Testis (tissue), 3 donors: ENCODE measurements around the gene RNF149. TPM values are rescaled to one million over a fixed set of nuclear protein-coding genes. Genes with fewer than 3 reads are reported as not detected.

Experiments used
- DNase-seq: peaks from one replicate; pipeline ENCODE4 v3.0.0-alpha.2; 2019
- H3K27ac ChIP-seq, 2 donors: fragments of 200-600 bp; sonication (generic); one replicate each; pipeline ENCODE4 v1.5.1; 2019
- H3K27me3 ChIP-seq: fragments of 200-600 bp; sonication (generic); one replicate; pipeline ENCODE4 v1.5.1; 2019
- H3K36me3 ChIP-seq: fragments of 200-600 bp; sonication (generic); one replicate; pipeline ENCODE4 v1.5.1; 2017; ENCODE audit warnings: low read depth; ENCODE audit errors: missing control alignments
- H3K4me1 ChIP-seq: fragments of 200-600 bp; sonication (generic); one replicate; pipeline ENCODE4 v1.5.1; 2019
- H3K4me3 ChIP-seq, 2 donors: fragments of 200-600 bp; sonication (generic); one replicate each; pipeline ENCODE4 v1.5.1; 2017 to 2019
- H3K9me3 ChIP-seq: fragments of 200-600 bp; sonication (generic); one replicate; pipeline ENCODE4 v1.5.1; 2017
- POLR2A ChIP-seq: fragments of 450-650 bp; IDR thresholded peaks from one replicate; pipeline ENCODE4 v1.6.1; 2017; ENCODE audit warnings: antibody characterized with exemption, mild to moderate bottlenecking, moderate library complexity
- WGBS, 2 donors: methylation state at CpG; one replicate each; pipeline ENCODE4 v1.1.5; 2018; 5-methylcytosine and 5-hydroxymethylcytosine counted together
- intact Hi-C: fragments of 100-400 bp; cut with DNase I; formaldehyde crosslinking; loops from one replicate; pipeline ENCODE4 v1.15.1; 2023; ENCODE audit warnings: low total_unique reads
- polyA plus RNA-seq: library from polyadenylated mRNA; stranded (reverse); fragments of 350-450 nt; fragmentation: Illumina TruSeq; extraction: RNeasy Lipid Tissue Mini Kit (QIAGEN cat#74804); gene quantifications from one replicate; pipeline ENCODE4 v1.2.3, GENCODE V29; 2014; ENCODE audit warnings: low read depth, low replicate concordance; ENCODE audit not compliant: insufficient read depth
- total RNA-seq, 2 donors: library from RNA; depleted of rRNA; stranded (reverse); fragments of >200 nt; gene quantifications; one replicate each; pipeline ENCODE4 v1.2.3, GENCODE V29; 2016
- TF ChIP-seq, protein P1 (sequence below), 3 experiments: fragments of 450-650 bp in 2 of 3; fragments of 200-600 bp in 1 of 3; sonication (generic) in 1 of 3; IDR thresholded peaks; one replicate each; pipeline ENCODE4 v1.5.1; 2016 to 2019; ENCODE audit warnings: antibody characterized with exemption in 3 of 3, mild to moderate bottlenecking in 2 of 3, moderate library complexity in 1 of 3

The RNF149 gene
- total and polyA plus RNA-seq, 3 donors from 2014 or later, result 58.0 to 107 (median 95.0) TPM

DNA sequence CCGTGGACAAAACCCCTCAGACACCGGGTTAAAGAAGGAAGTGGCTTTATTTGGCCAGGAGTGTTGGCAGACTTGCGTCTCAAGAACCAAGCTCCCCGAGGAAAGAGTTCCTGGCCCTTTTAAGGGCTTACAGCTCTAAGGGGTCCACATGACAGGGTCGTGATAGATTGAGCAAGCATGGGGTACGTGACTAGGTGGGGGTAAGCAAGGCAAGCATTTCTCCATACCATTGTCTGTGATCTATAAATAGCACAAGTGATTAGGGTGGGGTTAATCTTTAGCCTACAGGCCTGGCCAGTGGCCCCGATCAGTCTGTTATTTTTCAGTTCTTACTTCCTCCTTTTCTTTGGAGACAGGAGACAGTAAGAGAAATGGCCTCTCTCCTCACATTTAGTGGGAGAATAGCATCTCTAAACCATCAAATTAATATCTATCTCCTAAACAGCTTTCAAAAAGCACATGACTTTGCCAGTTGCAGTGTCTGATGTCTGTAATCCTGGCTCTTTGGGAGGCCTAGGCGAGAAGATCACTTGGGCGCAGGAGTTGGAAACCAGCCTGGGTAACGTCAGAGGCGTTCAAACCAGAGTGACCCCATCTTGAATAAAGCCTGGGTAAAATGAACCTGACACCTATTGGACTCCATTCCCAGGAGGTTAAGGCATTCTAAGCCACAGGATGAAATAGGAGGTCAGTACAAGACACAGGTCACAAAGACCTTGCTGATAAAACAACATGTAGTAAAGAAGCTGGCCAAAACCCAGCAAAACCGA is 74.1 kb downstream of the RNF149 start:
- Histone ChIP-seq H3K36me3 (no peaks in the 10 kb centered on the region), H3K27me3 (no peaks in the 10 kb centered on the region), H3K9me3 (no peaks in the 10 kb centered on the region), H3K4me1 (no peaks in the 10 kb centered on the region), H3K27ac (no peak overlapping the region), H3K4me3 (no peak overlapping the region)
- DNase-seq, result no peak
- intact Hi-C loops, result no loop called here
- 77 to 80% methylated on average over 12 of the region's 12 CpGs for WGBS, 2 donors
- TF ChIP-seq POLR2A, result no peak
- TF ChIP-seq, protein P1, sequence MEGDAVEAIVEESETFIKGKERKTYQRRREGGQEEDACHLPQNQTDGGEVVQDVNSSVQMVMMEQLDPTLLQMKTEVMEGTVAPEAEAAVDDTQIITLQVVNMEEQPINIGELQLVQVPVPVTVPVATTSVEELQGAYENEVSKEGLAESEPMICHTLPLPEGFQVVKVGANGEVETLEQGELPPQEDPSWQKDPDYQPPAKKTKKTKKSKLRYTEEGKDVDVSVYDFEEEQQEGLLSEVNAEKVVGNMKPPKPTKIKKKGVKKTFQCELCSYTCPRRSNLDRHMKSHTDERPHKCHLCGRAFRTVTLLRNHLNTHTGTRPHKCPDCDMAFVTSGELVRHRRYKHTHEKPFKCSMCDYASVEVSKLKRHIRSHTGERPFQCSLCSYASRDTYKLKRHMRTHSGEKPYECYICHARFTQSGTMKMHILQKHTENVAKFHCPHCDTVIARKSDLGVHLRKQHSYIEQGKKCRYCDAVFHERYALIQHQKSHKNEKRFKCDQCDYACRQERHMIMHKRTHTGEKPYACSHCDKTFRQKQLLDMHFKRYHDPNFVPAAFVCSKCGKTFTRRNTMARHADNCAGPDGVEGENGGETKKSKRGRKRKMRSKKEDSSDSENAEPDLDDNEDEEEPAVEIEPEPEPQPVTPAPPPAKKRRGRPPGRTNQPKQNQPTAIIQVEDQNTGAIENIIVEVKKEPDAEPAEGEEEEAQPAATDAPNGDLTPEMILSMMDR (IDR thresholded peaks at IDR 0.05), result no peak

DNA sequence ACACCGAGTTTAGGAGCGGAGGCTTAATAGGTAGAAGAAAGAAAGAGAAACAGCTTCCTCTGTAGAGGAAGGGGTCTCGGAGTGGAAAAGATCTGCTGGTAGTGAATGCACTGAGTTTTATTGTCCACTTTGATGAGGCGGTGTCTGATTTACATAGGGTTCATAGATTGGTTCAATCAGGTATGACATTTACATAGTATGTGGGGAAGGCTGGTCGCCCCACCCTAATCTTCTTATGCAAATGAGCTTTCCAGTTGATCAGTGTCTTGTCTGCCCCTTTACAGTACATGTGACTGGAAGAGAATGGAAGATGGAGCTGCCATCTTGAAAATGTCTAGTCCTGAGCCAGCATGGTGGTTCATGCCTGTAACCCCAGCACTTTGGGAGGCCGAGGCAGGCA is 75.7 kb downstream of the RNF149 start:
- no peaks in the 10 kb centered on the region for H3K4me1 ChIP-seq
- no peak for DNase-seq
- H3K27ac ChIP-seq, result no peak overlapping the region
- TF ChIP-seq POLR2A, result no peak
- TF ChIP-seq, protein P1 (IDR thresholded peaks at IDR 0.05), result no peak
- intact Hi-C loops, result no loop called here
- no peaks in the 10 kb centered on the region for H3K27me3 ChIP-seq
- H3K36me3 ChIP-seq, result no peaks in the 10 kb centered on the region
- 87 to 94% methylated on average over 6 of the region's 6 CpGs for WGBS, 2 donors
- H3K9me3 ChIP-seq, result no peaks in the 10 kb centered on the region
- no peak overlapping the region for H3K4me3 ChIP-seq

GRCh38 chr2:101231937-101232730 is 76.4 kb downstream of the RNF149 start:
- intact Hi-C loops, result no loop called here
- WGBS, 2 donors, result 91 to 97% methylated on average over 6 of the region's 6 CpGs
- Histone ChIP-seq H3K36me3 (no peaks in the 10 kb centered on the region), H3K4me3 (no peak overlapping the region), H3K27me3 (no peaks in the 10 kb centered on the region), H3K4me1 (no peaks in the 10 kb centered on the region), H3K27ac (no peak overlapping the region), H3K9me3 (no peaks in the 10 kb centered on the region)
- no peak for DNase-seq
- TF ChIP-seq, protein P1 (IDR thresholded peaks at IDR 0.05), result no peak
- TF ChIP-seq POLR2A, result no peak

GRCh38 chr2:101231240-101231639 is 77.3 kb downstream of the RNF149 start:
- no peak for DNase-seq
- Histone ChIP-seq H3K27ac (no peak overlapping the region), H3K9me3 (no peaks in the 10 kb centered on the region), H3K4me3 (no peak overlapping the region), H3K27me3 (no peaks in the 10 kb centered on the region), H3K4me1 (no peaks in the 10 kb centered on the region), H3K36me3 (no peaks in the 10 kb centered on the region)
- TF ChIP-seq, protein P1 (IDR thresholded peaks at IDR 0.05), result no peak
- TF ChIP-seq POLR2A, result no peak
- 97 to 100% methylated on average over 1 of the region's 1 CpG for WGBS, 2 donors
- intact Hi-C loops, result no loop called here
